GM18498 (cell line): ENCODE results near the gene WDR7.

ENCODE experiments used
- ATAC-seq: cut with Tn5 transposase; IDR thresholded peaks from one replicate; pipeline ENCODE4 v1.9.1; 2021; ENCODE audit warnings: mild to moderate bottlenecking, moderate library complexity; ENCODE audit not compliant: unreplicated experiment

WDR7 gene

DNA sequence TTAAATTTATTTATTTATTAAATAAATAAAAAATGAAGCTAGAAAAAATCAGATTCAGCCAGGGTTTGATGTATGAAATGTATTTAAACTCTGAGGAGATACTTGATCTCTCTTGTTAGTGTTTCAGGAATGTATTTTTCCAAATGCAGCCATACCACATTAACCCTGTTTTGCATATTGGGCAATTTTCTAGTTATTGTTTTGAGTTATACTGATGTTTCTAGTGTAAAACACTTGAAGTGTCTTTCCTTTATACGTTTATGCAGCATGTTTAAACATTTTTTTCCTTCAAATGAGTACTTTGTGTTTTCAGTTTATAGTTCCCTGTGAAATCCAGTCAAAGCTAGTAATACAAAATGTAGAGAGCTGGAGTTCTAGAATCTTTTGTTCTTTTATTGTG lies 69.9 kb downstream of the WDR7 start:
- no peak for ATAC-seq

DNA sequence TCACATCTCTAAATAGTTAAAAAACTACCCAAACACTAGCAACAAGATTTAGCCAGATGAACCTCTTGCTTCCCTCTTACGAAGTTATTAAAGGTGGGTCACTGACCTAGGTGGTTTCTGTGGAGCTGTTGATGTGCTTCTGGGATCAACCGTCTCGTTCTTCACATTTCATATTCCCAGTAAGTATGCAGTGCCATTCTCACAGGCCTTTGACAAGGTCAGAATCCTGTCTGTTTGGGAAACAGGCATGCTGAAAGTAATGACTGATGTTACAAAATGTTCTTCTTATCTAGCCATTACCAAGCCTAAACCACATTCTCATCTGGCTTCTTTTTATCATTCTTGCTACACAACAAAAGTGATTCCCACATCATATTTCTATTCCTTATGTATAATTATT lies 70.3 kb downstream of the WDR7 start:
- ATAC-seq, result no peak

DNA sequence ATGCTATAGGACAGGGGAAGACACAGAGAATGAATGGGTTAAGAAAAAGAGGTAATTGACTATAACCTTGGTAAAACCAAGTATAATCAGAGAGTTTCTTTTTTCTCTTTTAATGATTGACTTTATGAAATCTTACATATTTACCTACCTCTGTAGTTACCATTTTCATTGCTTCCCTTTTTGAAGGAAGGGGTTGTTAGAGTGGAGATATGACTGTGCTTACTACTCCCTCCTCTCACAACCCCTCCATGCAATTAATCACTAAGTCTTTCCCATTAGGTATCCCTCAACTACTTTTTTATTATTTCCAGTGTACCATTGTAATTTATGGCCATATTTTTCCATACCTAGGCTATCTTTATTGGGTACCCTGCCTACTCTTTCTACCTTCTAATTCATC lies 71.4 kb downstream of the WDR7 start:
- ATAC-seq, result no peak

DNA sequence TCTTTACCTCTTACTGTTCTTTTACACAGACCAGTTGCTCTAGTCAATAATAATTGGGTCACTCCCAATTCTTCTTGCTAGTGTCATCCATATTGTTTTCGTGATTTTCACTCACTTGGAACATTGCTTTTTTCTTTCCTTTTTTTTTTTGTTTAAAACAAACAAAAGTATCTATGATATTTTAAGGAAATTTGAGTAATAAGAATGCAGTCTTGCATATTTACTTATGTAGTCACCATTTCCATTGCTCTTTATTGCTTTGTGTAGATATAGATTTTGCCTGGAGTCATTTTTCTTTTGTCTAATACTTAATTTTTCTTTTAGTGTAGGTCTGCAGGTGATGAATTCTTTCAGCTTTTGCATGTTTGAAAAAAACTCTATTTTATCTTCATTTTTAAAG lies 71.9 kb downstream of the WDR7 start:
- ATAC-seq, result no peak

DNA sequence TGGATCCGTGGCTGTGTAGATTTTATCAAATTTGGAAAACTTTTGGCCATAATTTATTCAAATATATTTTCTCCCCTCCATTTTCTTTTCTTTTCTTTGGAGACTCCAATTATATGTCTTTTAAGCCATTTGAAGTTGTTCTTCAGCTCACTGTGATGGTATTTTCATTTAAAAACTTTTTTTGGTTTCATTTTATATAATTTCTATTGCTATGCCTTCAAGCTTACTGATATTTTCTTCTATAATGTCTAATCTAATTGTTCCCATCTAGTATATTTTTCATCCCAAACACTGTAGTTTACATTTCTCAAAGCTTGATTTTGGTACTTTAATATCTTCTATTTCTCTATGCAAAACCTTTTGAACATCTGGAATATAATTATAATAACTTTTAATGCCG lies 72.5 kb downstream of the WDR7 start:
- ATAC-seq, result no peak

DNA sequence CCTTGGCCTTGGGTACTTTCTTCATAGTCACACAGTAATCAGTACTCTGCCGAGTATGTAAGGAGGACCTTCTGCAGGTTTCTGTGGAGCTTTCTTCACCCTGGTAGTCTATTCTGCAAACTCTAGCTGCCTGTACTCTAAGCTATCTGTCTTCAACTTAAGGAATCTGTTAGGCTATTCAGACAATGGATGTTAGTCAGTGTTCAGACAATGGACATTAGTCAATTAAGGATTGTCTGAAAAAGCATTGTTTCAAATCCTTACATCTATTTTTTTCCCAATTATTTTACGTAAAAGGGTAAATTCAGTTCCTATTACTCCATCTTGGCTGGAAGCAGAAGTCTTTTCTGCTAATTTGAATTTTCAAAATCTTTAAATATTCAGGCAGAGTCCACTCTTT lies 75.7 kb downstream of the WDR7 start:
- ATAC-seq, result no peak

DNA sequence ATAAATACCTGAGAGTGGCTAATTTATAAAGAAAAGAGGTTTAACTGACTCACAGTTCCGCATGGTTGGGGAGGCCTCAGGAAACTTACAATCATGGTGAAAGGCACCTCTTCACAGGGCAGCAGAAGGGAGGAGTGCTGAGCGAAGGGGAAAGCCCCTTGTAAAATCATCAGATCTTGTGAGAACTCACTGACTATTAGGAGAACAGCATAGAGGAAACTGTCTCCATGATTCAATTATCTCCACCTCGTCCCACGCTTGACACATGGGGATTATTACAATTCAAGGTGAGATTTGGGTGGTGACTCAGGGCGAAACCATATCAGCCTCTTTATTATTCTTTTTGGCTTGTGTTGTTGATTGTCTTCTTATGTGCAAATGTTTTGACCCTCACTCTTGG lies 76.2 kb downstream of the WDR7 start:
- ATAC-seq, result no peak

DNA sequence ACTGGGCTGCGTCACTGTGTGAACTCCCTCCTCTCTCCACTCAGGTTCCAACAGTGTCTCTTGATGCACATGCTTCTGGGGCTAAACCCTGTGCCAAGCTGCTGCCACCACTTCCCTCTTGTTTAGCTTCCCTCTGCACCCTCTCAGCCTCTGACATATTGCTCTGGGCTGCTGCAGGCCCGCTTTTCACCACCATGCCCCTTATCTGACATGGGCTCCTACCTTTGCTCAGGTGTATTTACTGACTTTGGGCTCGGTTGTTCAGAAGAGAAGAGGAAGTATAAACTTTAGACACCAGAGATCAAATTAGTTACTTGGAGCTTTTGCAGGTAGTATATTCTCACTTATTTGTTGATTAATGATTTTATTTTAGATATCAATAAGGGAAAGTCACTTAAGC lies 77.6 kb downstream of the WDR7 start:
- no peak for ATAC-seq

DNA sequence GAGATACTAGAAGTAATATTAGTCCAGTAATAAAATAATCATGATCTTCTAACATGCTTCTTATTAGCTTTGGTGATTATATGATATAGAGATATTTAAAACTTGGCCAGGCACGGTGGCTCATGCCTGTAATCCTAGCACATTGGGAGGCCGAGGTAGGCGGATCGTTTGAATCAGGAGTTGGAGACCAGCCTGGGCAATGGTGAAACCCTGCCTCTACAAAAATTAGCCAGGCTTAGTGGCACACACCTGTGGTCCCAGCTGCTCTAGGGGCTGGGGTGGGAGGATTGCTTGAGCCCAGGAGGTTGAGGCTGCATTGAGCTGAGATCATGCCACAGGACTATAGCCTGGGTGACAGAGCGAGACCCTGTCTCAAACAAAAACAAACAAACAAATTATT lies 87.0 kb downstream of the WDR7 start:
- ATAC-seq, result no peak

DNA sequence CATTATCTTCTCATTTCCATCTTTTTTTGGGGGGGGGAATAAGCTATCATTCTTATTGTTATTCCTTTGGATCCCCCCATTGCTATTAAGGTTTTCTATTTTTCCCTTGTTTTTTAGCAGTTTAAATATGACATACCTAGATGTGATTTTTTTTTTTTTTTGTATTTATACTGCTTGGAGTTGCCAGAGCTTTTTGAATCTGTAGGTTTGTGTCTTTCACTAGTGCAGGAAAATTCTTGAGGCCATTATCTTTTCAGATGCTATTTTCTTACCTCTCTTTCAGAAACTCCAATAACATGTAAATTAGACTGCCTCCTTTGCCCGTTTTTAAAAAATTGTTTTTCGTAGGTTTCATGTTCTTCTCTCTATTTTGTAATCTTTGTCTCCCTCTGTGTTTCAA lies 88.6 kb downstream of the WDR7 start:
- no peak for ATAC-seq

DNA sequence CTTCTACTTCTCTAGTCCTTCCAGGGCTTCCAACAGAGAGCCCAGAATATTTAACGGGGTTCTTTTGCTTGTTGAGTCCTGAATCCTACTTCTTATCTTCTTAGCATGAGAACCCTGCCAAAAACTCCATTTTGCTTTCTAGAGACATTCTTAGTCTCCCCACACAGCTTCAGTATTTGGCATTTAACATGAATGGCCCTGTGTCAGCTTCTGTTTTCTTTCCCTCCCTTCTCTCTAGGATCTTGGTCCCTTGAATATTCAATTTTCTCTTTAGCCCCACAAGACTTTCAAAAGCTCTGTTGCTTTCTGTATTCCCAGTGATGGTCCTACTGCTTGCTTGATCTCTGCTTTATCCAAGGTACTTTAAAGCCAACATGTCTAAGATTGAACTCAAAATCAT lies 89.5 kb downstream of the WDR7 start:
- no peak for ATAC-seq

DNA sequence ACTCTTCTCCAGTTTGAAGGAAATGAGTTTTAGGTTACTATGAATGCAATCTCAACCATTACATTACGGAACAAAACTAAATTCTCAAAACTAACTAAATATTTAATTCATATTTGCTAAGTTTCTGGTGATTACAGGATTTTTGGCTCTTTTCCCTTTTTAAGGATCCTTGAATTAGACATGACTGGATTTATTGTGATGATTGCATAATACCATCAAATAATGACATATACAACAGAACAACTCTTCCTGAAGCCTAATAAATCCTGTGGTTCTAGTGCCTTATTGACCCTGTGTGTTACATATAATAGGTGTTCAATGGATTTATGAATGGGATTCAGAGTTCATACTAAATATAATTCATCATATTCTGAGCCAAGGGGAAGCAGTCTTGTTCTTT lies 90.5 kb downstream of the WDR7 start:
- no peak for ATAC-seq

DNA sequence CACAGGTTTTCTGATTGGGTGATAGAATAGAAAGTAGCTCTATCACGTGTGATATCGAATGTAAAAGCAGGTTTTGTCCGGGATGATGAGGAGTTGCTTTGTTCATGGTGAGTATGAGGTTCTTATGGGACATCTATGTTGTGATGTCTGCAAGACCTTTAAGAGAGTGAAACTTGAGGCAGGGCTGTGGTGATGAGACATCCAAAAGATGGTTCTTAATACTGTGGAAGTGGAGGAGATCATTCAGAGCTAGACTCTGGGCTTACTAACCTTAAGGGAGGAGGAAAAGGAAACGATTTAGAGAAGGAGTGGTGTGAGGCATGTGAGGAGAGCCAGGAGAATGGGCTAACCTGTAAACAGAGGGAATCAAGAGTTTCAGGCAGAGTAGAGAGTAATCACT lies 92.0 kb downstream of the WDR7 start:
- no peak for ATAC-seq

DNA sequence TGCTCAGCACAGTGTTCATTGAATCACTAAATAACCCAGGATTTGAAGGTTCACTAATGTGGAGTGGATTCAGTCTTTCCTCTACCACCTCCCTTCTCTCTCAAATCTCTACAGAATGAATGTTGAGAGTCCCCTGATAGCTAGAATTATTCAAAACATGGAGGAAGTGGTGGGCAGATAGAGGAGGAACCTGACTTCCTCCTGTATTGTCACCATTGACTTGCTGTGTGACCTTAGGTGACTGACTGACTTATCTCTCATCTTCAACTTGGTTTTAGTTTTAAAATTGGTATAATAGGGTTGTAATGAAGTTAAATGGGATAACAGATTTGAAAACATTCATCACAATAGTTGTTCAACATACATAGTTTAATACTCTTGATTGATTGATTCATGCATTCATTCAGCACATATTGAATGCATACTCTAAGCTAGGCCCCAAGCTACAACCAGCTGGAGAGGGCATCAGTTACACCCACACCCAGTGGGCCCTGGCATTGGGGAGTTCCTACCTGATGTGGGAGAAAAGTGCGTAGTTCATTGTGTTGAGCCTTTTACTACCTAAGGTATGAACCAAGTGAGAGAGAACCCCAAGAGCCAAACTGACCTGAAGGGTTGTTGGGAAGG lies 96.0 kb downstream of the WDR7 start:
- ATAC-seq, result peak; percentile 84

DNA sequence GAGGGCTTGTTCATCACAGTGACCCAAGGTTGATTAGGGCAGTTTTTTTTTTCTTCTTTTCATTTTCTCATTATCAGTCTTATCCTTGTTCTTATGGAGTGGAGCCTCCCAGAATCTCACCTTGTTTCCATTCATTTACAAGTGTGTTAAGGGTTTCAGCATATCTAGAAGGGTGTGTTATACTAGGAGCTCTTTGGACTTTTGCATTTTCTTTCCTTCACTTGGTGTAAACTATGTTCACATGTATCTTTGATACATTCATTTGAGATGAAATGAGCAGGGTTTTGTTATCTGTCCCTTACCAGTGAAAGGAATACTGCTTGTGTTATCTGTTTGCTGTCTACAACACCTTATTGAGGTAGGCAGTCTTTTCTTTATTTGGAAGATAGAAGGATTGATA lies 96.7 kb downstream of the WDR7 start:
- ATAC-seq, result no peak

DNA sequence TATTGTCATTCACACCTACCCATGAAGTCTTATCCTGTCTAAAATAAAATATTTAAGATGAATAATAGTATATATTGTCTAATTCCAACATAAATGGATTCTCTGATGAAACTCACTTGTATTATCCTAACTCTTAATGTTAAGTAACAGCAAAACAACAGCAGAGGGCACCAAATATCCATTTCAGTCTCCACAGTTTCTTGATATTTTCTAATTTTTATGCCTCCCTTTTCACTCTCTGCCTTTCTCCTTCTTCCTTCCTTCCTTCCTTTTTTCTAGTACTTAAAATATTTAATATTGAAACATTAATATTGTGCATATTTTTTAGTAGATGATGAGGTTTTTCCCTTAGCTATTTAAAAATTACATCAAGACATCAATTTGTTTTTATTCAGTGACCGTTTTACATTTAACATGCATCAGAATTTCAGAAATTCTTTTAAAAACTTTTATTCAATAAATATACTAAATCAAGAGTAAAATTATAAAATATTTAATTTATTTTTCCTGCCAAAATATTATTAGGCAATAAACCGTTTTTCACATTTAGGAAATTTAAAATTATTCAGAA lies 97.6 kb downstream of the WDR7 start:
- no peak for ATAC-seq

DNA sequence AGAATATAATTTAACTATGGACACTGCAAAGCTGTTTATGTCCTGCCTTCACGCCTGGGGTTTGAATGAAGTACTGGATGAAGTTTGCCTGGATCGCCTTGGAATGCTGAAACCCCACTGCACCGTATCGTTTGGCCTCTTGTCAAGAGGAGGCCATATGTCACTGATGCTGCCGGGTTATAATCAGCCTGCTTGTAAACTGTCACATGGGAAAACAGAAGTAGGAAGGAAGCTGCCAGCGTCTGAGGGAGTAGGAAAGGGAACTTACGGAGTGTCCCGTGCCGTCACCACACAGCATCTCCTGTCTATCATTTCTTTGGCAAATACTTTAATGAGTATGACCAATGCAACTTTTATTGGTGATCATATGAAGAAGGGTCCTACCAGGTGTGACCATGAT lies 105.8 kb downstream of the WDR7 start:
- no peak for ATAC-seq

DNA sequence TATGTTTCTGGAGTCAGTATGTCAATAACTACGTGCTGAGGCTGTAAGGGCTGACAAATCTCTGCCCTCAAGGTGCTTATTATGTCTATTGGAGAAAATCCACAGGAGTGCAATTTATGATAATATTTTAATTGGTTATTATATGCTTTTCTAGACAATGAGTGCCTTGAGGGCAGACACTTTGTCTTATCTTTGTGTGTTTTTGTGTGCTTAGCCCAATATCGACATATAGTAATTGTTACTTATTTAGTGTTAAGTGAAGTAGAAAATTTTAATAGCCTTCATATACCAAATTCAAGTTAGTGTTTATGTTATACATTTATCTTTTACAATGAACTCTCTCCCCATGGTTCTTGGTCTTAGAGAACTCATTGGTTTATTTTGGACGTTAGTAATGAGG lies 118.9 kb downstream of the WDR7 start:
- no peak for ATAC-seq

DNA sequence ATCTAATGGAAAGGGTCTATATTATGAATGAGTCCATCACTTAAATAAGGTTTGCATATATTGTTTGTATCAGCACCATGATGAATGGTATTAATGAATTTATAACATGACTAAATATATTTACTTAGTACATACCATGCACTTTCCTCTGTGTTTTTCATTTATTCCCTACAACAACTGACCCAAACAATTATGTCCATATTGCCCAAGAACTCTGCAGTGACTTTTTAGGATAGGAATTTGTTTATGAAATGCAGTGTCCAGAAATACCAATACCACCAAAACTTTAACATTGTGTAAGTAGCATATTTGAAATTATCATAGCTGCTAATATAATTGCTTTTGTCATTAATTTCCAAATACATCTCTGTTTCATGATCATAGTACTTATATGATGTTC lies 119.7 kb downstream of the WDR7 start:
- ATAC-seq, result no peak

DNA sequence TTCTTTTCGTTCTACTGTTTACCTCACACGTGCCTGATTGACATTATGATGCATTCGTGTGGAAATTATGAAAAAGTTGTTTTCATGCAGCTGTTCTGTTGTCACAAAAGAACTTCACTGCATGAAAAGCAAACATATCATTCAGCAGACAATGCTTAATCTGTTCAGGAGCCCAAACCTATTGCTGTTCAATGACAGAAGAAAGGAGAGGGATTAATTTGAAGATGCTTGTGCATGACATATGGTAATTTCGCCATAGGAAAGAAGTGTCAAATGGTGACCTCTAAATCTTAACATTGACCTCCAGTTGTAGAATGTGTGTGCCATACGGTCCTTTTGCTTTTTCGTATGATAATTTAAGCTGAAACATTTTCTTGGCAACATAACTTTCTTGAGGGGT lies 124.5 kb downstream of the WDR7 start:
- no peak for ATAC-seq

DNA sequence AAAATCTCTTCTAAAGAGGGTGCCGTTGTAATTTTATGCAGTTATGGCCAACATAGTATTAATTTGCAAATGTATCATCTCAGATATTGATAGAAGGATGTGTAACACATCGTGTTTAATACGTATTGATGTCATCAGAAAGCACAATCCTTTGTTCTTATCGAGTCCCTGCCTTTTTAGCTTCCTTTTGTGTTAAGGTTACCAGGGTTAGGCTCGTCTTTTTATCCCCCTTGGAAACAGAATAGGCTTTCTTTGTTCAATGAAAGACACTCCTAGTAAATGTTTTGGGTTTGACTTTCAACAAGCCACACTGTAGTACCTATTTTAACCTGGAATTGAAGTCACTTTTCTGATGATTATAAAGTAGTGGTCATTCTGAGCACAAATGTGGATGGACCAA lies 136.2 kb downstream of the WDR7 start:
- no peak for ATAC-seq

DNA sequence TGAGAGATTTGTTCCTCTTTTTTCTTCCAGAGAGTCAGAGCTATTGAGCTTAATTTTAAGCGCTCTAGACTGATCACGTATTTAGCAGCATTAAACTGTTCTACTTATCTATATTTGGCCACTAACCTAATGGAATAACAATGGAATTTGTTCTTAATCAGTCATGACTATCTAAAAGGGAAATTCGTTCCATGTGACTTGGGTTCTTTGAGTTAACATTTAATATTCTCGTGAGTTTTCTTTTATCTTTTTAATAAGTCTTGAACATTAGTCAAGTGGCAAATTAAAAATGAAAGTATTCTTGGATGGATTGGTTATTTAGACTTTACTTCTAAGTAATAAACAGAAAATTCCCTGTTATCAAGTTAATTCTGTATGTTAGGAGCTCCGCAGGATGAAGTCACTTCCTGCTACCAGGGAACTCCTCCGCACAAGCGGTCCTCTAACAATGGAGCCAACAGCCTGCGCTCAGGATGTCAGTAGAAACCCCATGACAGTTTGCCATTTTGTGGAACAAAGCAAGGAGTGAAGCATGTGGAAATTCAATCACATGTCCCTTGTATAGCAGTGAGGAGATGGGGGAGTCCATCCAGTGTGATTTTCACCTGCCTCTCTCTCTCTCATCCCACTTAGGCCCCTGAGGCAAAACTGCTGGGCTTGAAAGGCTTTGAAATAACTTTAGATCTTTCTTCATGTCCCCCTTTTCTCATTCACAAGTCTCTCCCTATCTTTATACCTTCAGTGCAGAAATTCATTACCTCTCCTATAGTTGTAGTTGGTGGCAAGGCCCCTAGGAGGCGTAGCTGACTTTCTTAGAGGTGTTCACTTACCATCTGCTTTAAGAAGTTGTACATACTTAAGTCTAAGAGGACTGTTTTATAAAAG lies 138.1 kb downstream of the WDR7 start:
- peak; percentile 57 for ATAC-seq

DNA sequence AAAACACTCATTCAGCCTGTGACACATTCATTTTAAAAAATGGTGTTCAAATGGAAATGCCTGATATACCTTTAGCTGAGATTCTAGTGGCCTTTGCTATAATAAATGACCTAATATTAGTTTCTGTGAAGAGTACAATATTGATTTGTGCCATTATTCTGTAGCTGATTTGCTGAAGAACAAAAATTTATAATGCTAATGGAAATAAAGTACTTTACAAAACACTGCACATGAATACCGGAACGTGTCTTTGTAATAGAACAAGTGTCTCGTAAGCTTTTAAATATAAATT lies 138.7 kb downstream of the WDR7 start:
- ATAC-seq, result no peak
